LNCAP (cell line): Measurements from ENCODE around the gene EHMT1.

Experiments
- CTCF ChIP-seq: fragments of 450-650 bp; IDR thresholded peaks from 2 replicates; pipeline ENCODE4 v1.5.1; 2017; ENCODE audit warnings: mild to moderate bottlenecking

Gene EHMT1

DNA sequence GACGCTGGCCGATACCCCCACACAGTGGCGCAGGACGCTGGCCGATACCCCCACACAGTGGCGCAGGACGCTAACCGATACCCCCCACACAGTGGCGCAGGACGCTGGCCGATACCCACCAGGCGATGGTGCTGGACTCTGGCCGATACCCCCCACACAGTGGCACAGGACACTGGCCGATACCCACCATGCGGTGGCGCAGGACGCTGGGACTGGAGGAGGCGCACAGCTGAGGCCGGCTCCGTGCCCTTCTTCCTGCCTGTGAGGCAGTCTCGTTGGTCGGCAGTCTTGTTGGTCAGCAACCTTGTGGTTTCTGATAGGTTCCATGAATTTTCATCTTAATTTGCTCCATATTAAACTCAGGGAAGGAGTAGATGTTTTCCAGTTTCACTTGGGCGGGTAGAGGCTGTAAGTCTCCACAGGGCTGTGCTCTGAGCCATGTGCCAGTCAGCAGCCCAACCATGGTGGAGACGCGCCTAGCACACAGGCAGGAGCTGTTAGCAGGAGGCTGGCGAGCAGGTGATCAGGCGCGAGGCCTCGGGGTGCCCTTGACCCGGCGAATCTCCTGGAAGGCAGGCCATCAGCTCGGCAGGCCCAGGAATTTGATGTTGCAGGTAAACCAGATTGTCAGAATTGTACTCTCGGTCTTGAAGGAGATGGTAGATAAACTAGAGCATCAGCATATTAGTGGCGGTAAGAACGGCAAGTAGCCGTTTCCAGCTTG, 75.6 kb downstream of the EHMT1 start:
- TF ChIP-seq CTCF, result no peak

- peak; percentile 56; the same call in 1 of the 2 replicates for TF ChIP-seq CTCF
These were observed 76.4 kb downstream of the EHMT1 start for GRCh38 chr9:137694962-137695875.

DNA sequence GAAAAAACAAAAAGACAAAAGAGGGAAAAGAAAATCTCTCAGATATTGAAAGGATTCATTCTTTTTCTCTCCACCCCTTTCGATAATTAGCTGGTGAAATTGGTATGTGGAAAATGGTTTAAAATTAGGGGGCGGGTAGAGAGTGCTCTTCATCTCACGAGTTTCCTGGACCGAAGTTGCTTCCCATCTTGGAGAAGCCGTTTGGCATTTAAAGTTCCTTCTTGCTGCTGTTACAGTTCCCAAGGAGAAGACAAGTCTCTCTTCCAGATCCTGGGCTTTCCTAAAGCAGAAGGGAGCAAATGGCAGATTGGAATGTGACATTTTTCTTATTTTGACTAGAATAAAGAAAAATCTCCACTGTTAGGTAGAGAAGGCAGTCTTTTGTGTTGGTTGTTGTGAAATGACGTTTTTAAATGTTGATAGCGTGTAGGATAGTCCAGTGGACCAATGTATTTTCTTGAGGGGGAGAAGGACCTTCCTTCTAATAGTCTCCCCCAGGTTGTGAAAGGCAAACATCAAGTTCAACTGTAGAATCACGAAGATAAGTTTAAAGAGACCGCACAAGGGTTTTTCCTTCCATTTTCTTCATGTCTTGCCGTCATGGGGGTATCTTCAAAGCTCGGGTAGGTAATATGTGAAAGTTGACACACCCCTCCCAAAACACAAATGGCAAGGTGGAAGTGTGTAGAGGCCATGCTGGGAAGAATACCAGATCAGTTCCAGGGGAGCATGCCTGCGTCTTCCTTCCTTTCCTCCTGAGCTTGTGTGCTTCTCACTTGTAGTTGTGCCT, 77.5 kb downstream of the EHMT1 start:
- TF ChIP-seq CTCF, result no peak

- TF ChIP-seq CTCF, result no peak
These were observed 78.4 kb downstream of the EHMT1 start for GRCh38 chr9:137697193-137697592.

DNA sequence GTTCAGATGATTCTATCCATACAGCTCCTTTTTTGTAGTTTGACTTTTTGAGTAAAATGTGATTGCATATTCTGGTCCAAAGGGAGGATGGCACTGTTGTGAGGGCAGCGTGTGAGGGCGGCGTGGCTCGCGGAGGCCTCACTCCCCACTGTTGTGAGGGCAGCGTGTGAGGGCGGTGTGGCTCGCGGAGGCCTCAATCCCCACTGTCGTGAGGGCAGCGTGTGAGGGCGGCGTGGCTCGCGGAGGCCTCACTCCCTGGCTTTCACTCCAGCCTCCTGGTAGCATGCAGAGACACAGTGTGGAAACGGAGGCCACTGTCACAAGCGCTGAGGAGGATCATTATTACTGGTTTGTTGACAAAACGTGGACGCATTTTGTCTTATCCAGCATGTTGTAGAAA, 79.0 kb downstream of the EHMT1 start:
- no peak for TF ChIP-seq CTCF

- TF ChIP-seq CTCF, result no peak
These were observed 82.1 kb downstream of the EHMT1 start for GRCh38 chr9:137700911-137701310.
